NT2/D1 (cell line): ENCODE data around the gene KAT6B.

ENCODE experiments used
- YY1 ChIP-seq: IDR thresholded peaks from 2 replicates; pipeline ENCODE4 v1.6.1; 2011; ENCODE audit not compliant: insufficient read length, insufficient read depth
- ZNF274 ChIP-seq: IDR thresholded peaks from 2 replicates; pipeline ENCODE4 v1.6.1; 2011; ENCODE audit warnings: mild to moderate bottlenecking, low read depth, low read length

GRCh38 chr10:75028748-75029147 lies 202.3 kb downstream of the KAT6B start:
- no peak for TF ChIP-seq ZNF274
- TF ChIP-seq YY1, result no peak
